Thyroid gland (tissue), 4 donors: ENCODE results near the gene APOL2.

Experiments
- POLR2A ChIP-seq, 2 donors: fragments of 450-650 bp; IDR thresholded peaks; one replicate each; pipeline ENCODE4 v1.6.1; 2017; ENCODE audit warnings: antibody characterized with exemption in 2 of 2, mild to moderate bottlenecking in 2 of 2, moderate library complexity in 1 of 2
- TF ChIP-seq, protein P1 (sequence below), 6 experiments: fragments of 200-600 bp in 3 of 6; fragments of 450-650 bp in 3 of 6; sonication (generic) in 3 of 6; IDR thresholded peaks; one replicate each; pipeline ENCODE4 v1.5.1; 2016 to 2019; ENCODE audit warnings: antibody characterized with exemption in 6 of 6, mild to moderate bottlenecking in 2 of 6, inconsistent platforms in 1 of 6, moderate library complexity in 1 of 6

DNA sequence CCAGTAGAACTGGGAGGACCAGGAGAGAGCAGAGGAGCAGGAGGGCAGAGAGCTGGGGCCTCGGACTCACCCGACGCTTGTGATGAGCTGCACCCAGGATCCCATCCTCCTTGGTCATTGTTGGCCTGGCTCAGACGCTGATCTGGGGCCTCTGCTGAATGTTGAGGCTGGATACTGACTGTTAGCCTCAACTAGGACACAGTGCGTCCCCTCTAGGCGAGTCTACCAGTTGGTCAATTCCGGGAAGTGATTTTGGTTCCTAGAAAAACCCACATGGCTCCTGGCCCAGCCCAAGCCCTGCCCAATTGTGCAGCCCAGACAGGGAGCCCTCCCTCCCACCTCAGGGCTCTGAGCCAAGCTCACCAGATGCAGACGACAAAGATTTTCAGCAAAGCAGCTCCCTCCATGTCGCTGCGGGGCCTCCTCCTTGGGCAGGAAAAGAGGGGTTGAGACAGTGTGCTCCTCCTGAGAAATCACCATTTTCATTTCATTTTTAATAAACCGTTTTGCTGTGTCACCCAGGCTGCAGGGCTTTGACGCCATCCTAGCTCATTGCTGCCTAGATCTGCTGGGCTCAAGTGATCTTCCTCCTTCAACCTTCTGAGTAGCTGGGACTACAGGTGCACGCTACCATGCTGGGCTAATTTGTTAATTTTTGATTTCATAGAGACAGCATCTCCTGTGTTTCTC lies 37.6 kb downstream of the APOL2 start, which contains the start of gene APOL4:
- TF ChIP-seq, protein P1, sequence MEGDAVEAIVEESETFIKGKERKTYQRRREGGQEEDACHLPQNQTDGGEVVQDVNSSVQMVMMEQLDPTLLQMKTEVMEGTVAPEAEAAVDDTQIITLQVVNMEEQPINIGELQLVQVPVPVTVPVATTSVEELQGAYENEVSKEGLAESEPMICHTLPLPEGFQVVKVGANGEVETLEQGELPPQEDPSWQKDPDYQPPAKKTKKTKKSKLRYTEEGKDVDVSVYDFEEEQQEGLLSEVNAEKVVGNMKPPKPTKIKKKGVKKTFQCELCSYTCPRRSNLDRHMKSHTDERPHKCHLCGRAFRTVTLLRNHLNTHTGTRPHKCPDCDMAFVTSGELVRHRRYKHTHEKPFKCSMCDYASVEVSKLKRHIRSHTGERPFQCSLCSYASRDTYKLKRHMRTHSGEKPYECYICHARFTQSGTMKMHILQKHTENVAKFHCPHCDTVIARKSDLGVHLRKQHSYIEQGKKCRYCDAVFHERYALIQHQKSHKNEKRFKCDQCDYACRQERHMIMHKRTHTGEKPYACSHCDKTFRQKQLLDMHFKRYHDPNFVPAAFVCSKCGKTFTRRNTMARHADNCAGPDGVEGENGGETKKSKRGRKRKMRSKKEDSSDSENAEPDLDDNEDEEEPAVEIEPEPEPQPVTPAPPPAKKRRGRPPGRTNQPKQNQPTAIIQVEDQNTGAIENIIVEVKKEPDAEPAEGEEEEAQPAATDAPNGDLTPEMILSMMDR (IDR thresholded peaks at IDR 0.05): no peak
- no peak for TF ChIP-seq POLR2A (IDR thresholded peaks at IDR 0.05)
